ENCODE results near the gene KANK2.

DNA sequence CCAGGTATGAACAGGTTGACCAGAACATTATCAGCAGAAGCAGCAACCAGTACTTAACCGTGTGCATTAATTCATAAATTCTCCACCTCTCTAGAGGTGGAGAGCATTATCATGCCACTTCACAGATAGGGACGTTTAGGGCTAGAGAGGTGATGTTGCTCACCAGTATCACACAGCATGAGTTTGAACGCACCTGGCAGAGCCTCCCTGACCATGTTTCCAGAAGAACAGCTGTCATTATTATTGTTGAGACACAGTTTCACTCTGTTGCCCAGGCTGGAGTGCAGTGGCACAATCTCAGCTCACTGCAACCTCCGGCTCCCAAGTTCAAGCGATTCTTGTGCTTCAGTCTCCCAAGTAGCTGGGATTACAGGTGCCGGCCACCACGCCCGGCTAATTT, 6.8 kb downstream of the KANK2 start:
- TF ChIP-seq CEBPB (IDR thresholded peaks at IDR 0.05; ENCODE audit: low read depth, low read length) (no peak), SUZ12 (IDR thresholded peaks at IDR 0.05; ENCODE audit: low read length) (no peak), CTBP2 (IDR thresholded peaks at IDR 0.05; ENCODE audit: borderline replicate concordance, insufficient read depth, insufficient read length, low read length) (no peak), RFX5 (IDR thresholded peaks at IDR 0.05; ENCODE audit: borderline replicate concordance, low read depth, low read length) (no peak), CBX8 (IDR thresholded peaks at IDR 0.05; ENCODE audit: borderline replicate concordance, low read depth, low read length) (no peak), PHF8 (conservative IDR thresholded peaks at IDR 0.05; ENCODE audit: low read depth, low read length) (no peak), EP300 (IDR thresholded peaks at IDR 0.05; ENCODE audit: borderline replicate concordance in 1 of 2, low read depth in 2 of 2, low read length in 2 of 2) (no peak), POLR2AphosphoS5 (IDR thresholded peaks at IDR 0.05; ENCODE audit: low read depth, low read length) (no peak)
- TF ChIP-seq, protein P1, sequence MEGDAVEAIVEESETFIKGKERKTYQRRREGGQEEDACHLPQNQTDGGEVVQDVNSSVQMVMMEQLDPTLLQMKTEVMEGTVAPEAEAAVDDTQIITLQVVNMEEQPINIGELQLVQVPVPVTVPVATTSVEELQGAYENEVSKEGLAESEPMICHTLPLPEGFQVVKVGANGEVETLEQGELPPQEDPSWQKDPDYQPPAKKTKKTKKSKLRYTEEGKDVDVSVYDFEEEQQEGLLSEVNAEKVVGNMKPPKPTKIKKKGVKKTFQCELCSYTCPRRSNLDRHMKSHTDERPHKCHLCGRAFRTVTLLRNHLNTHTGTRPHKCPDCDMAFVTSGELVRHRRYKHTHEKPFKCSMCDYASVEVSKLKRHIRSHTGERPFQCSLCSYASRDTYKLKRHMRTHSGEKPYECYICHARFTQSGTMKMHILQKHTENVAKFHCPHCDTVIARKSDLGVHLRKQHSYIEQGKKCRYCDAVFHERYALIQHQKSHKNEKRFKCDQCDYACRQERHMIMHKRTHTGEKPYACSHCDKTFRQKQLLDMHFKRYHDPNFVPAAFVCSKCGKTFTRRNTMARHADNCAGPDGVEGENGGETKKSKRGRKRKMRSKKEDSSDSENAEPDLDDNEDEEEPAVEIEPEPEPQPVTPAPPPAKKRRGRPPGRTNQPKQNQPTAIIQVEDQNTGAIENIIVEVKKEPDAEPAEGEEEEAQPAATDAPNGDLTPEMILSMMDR (IDR thresholded peaks at IDR 0.05; ENCODE audit: control extremely low read depth in 1 of 3, insufficient read depth in 1 of 3, low read depth in 1 of 3, low read length in 3 of 3): no peak

Data from H1 (cell line).